Neural cell (in vitro differentiated cells): ENCODE measurements around the gene CPXM2. TPM values are rescaled to one million over a fixed set of nuclear protein-coding genes. Genes with fewer than 3 reads are reported as not detected.

Experiments used
- H2AFZ ChIP-seq: fragments of 200-600, 300-800 bp; sonication (generic), shearing (Covaris generic); 2 replicates; pipeline ENCODE4 v1.6.0; 2014; ENCODE audit warnings: low read depth, mild to moderate bottlenecking, antibody characterized with exemption, low read length, moderate library complexity
- H3F3A ChIP-seq: fragments of 200-600 bp; shearing (Covaris generic); 2 replicates; pipeline ENCODE4 v1.6.1; 2016; ENCODE audit warnings: mild to moderate bottlenecking, moderate library complexity, mixed read lengths, antibody characterized with exemption, low read length; ENCODE audit not compliant: insufficient read depth, poor library complexity, severe bottlenecking
- H3K27ac ChIP-seq: fragments of 200-600, 300-800 bp; sonication (generic), shearing (Covaris generic); 2 replicates; pipeline ENCODE4 v1.5.1; 2014; ENCODE audit warnings: mild to moderate bottlenecking, low read length, moderate library complexity
- H3K27me3 ChIP-seq: fragments of 300-800, 200-600 bp; sonication (generic), shearing (Covaris generic); 2 replicates; pipeline ENCODE4 v1.6.0; 2014; ENCODE audit warnings: mild to moderate bottlenecking, low read depth, low read length, moderate library complexity; ENCODE audit not compliant: insufficient read depth
- H3K36me3 ChIP-seq: fragments of 300-800, 200-600 bp; sonication (generic), shearing (Covaris generic); 2 replicates; pipeline ENCODE4 v1.5.1; 2014; ENCODE audit warnings: mild to moderate bottlenecking, antibody characterized with exemption, low read length, moderate library complexity; ENCODE audit not compliant: insufficient read depth
- H3K4me2 ChIP-seq: fragments of 300-800, 200-600 bp; sonication (generic), shearing (Covaris generic); 2 replicates; pipeline ENCODE4 v1.6.0; 2014; ENCODE audit warnings: mild to moderate bottlenecking, low read length
- H3K4me3 ChIP-seq: fragments of 300-800, 200-600 bp; sonication (generic), shearing (Covaris generic); 2 replicates; pipeline ENCODE4 v1.5.1; 2014; ENCODE audit warnings: mild to moderate bottlenecking, low read length, moderate library complexity
- H3K79me2 ChIP-seq: fragments of 200-600 bp; shearing (Covaris generic); replicated peaks from 2 replicates; pipeline ENCODE4 v1.6.0; 2014; ENCODE audit warnings: mild to moderate bottlenecking, low read length, moderate library complexity; ENCODE audit not compliant: insufficient read depth
- H3K9ac ChIP-seq: fragments of 300-800, 200-600 bp; sonication (generic), shearing (Covaris generic); 2 replicates; pipeline ENCODE4 v1.6.1; 2016; ENCODE audit warnings: mild to moderate bottlenecking, low read length, mixed read lengths
- H3K9me2 ChIP-seq: fragments of 200-600 bp; shearing (Covaris generic); 2 replicates; pipeline ENCODE4 v1.6.1; 2016; ENCODE audit warnings: mild to moderate bottlenecking, low read length, mixed read lengths; ENCODE audit not compliant: insufficient read depth
- H3K9me3 ChIP-seq: fragments of 200-600, 300-800 bp; sonication (generic), shearing (Covaris generic); 2 replicates; pipeline ENCODE4 v1.6.1; 2016; ENCODE audit warnings: mild to moderate bottlenecking, mixed run types, low read length, moderate library complexity, mixed read lengths
- H4K20me1 ChIP-seq: fragments of 200-600 bp; shearing (Covaris generic); 2 replicates; pipeline ENCODE4 v1.6.1; 2016; ENCODE audit warnings: mild to moderate bottlenecking, mixed run types; ENCODE audit not compliant: insufficient read depth
- EP300 ChIP-seq: fragments of 450-650 bp; conservative IDR thresholded peaks from 2 replicates; pipeline ENCODE4 v1.6.1; 2014; ENCODE audit warnings: antibody characterized with exemption, mild to moderate bottlenecking, moderate library complexity; ENCODE audit not compliant: poor library complexity, severe bottlenecking
- EZH2 ChIP-seq: fragments of 200-600, 300-800 bp; shearing (Covaris generic), sonication (generic); IDR thresholded peaks from 2 replicates; pipeline ENCODE4 v1.6.1; 2014; ENCODE audit warnings: antibody characterized with exemption, low read length, borderline replicate concordance, mild to moderate bottlenecking; ENCODE audit not compliant: insufficient read depth, poor library complexity, severe bottlenecking
- MXI1 ChIP-seq: fragments of 450-650 bp; conservative IDR thresholded peaks from 2 replicates; pipeline ENCODE4 v1.6.1; 2014; ENCODE audit warnings: antibody characterized with exemption, mild to moderate bottlenecking; ENCODE audit not compliant: poor library complexity, severe bottlenecking
- POLR2AphosphoS5 ChIP-seq: IDR thresholded peaks from 2 replicates; pipeline ENCODE4 v1.6.1; 2012
- RAD21 ChIP-seq: fragments of 450-650 bp; conservative IDR thresholded peaks from 2 replicates; pipeline ENCODE4 v1.6.1; 2014; ENCODE audit warnings: antibody characterized with exemption, mild to moderate bottlenecking, moderate library complexity
- SMC3 ChIP-seq: fragments of 450-650 bp; conservative IDR thresholded peaks from 2 replicates; pipeline ENCODE4 v1.6.1; 2014; ENCODE audit warnings: antibody characterized with exemption, mild to moderate bottlenecking, moderate library complexity; ENCODE audit not compliant: poor library complexity
- TAF1 ChIP-seq: IDR thresholded peaks from 2 replicates; pipeline ENCODE4 v1.6.1; 2012; ENCODE audit warnings: low read depth
- polyA plus RNA-seq: library from polyadenylated mRNA; depleted of rRNA; stranded (reverse); fragments of >200 nt; gene quantifications from 2 replicates; pipeline ENCODE4 v1.2.3, GENCODE V29; 2014
- TF ChIP-seq, protein P1 (sequence below): IDR thresholded peaks from 2 replicates; pipeline ENCODE4 v1.6.1; 2012; ENCODE audit warnings: borderline replicate concordance
- TF ChIP-seq, protein P2 (sequence below): fragments of 450-650 bp; IDR thresholded peaks from 2 replicates; pipeline ENCODE4 v1.5.1; 2014; ENCODE audit warnings: antibody characterized with exemption, mild to moderate bottlenecking, moderate library complexity; ENCODE audit not compliant: poor library complexity, severe bottlenecking

Gene CPXM2
- polyA plus RNA-seq, 1 donor from 2014 or later, result not detected

DNA sequence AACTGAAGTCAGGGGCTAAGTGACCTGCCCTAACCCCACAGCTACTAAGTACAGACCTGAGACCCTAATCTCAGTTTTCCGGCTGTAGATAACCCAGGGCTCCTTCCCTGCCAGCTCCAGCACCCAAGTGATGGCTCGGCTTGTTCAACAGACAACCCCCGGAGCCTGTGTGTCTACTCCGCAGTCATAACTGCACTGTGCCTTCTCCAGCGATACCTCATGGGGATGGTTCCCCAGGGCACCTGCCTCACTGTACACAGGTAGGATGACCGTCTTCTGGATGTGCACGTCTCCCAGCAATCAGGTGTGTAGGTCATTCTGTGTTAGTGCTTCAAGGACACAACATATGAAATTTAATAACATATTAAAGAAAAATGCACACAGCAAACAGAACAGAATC, 37.1 kb downstream of the CPXM2 start:
- H3K27ac ChIP-seq, result no peak overlapping the region
- no peak overlapping the region for H2AFZ ChIP-seq
- no peak overlapping the region for H3K4me2 ChIP-seq
- no peaks in the 10 kb centered on the region for H3K79me2 ChIP-seq
- no peaks in the 10 kb centered on the region for H3F3A ChIP-seq
- TF ChIP-seq, protein P1, sequence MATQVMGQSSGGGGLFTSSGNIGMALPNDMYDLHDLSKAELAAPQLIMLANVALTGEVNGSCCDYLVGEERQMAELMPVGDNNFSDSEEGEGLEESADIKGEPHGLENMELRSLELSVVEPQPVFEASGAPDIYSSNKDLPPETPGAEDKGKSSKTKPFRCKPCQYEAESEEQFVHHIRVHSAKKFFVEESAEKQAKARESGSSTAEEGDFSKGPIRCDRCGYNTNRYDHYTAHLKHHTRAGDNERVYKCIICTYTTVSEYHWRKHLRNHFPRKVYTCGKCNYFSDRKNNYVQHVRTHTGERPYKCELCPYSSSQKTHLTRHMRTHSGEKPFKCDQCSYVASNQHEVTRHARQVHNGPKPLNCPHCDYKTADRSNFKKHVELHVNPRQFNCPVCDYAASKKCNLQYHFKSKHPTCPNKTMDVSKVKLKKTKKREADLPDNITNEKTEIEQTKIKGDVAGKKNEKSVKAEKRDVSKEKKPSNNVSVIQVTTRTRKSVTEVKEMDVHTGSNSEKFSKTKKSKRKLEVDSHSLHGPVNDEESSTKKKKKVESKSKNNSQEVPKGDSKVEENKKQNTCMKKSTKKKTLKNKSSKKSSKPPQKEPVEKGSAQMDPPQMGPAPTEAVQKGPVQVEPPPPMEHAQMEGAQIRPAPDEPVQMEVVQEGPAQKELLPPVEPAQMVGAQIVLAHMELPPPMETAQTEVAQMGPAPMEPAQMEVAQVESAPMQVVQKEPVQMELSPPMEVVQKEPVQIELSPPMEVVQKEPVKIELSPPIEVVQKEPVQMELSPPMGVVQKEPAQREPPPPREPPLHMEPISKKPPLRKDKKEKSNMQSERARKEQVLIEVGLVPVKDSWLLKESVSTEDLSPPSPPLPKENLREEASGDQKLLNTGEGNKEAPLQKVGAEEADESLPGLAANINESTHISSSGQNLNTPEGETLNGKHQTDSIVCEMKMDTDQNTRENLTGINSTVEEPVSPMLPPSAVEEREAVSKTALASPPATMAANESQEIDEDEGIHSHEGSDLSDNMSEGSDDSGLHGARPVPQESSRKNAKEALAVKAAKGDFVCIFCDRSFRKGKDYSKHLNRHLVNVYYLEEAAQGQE, result no peak
- TF ChIP-seq RAD21, result no peak
- TF ChIP-seq POLR2AphosphoS5, result no peak
- no peak for TF ChIP-seq EP300
- no peak for TF ChIP-seq TAF1
- no peak for TF ChIP-seq MXI1
- TF ChIP-seq, protein P2, sequence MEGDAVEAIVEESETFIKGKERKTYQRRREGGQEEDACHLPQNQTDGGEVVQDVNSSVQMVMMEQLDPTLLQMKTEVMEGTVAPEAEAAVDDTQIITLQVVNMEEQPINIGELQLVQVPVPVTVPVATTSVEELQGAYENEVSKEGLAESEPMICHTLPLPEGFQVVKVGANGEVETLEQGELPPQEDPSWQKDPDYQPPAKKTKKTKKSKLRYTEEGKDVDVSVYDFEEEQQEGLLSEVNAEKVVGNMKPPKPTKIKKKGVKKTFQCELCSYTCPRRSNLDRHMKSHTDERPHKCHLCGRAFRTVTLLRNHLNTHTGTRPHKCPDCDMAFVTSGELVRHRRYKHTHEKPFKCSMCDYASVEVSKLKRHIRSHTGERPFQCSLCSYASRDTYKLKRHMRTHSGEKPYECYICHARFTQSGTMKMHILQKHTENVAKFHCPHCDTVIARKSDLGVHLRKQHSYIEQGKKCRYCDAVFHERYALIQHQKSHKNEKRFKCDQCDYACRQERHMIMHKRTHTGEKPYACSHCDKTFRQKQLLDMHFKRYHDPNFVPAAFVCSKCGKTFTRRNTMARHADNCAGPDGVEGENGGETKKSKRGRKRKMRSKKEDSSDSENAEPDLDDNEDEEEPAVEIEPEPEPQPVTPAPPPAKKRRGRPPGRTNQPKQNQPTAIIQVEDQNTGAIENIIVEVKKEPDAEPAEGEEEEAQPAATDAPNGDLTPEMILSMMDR, result no peak
- TF ChIP-seq EZH2, result no peak
- TF ChIP-seq SMC3, result no peak
- no peaks in the 10 kb centered on the region for H3K36me3 ChIP-seq
- no peaks in the 10 kb centered on the region for H3K9me2 ChIP-seq
- no peaks in the 10 kb centered on the region for H3K9me3 ChIP-seq
- no peaks in the 10 kb centered on the region for H3K27me3 ChIP-seq
- no peaks in the 10 kb centered on the region for H4K20me1 ChIP-seq
- no peak overlapping the region for H3K9ac ChIP-seq
- no peak overlapping the region for H3K4me3 ChIP-seq

DNA sequence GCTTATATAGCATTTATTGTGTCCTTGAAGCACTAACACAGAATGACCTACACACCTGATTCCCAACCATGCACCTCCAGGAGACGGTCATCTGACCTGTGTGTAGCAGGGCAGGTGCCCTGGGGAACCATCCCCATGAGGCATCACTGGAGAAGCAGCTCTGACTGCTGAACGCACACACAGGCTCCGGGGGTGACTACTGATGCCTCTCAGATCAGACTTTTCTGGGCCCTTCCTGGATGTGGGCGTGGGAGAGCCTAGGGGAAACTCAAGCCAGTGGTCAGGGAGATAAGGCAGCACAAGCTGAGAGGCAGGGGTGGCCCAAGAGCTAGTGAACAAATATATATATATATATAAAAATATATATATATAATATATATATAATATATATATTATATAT, 37.6 kb downstream of the CPXM2 start:
- Histone ChIP-seq H3K4me2 (no peak overlapping the region), H3K9me2 (no peaks in the 10 kb centered on the region), H3K9ac (no peak overlapping the region), H3K27me3 (no peaks in the 10 kb centered on the region), H3K4me3 (no peak overlapping the region), H4K20me1 (no peaks in the 10 kb centered on the region), H3K9me3 (no peaks in the 10 kb centered on the region), H2AFZ (no peak overlapping the region), H3F3A (no peaks in the 10 kb centered on the region), H3K27ac (no peak overlapping the region), H3K36me3 (no peaks in the 10 kb centered on the region), H3K79me2 (no peaks in the 10 kb centered on the region)
- TF ChIP-seq, protein P1, result no peak
- TF ChIP-seq MXI1, result no peak
- no peak for TF ChIP-seq RAD21
- TF ChIP-seq TAF1, result no peak
- TF ChIP-seq SMC3, result no peak
- TF ChIP-seq, protein P2, result no peak
- no peak for TF ChIP-seq EP300
- TF ChIP-seq EZH2, result no peak
- TF ChIP-seq POLR2AphosphoS5, result no peak
